ENCODE results near the gene INTS11.

- no peak for TF ChIP-seq CTCF (conservative IDR thresholded peaks at IDR 0.05; ENCODE audit: low read depth in 2 of 2)
- TF ChIP-seq EZH2phosphoT487 (IDR thresholded peaks at IDR 0.05; ENCODE audit: unreplicated experiment): no peak
These were observed 51.9 kb downstream of the INTS11 start for GRCh38 chr1:1272341-1273208.

All from GM23338 (cell line).